PC-3 (cell line): ENCODE results near the gene CCDC71L. TPM values are rescaled to one million over a fixed set of nuclear protein-coding genes. Genes with fewer than 3 reads are reported as not detected.
A peak's percentile ranks its signal among the peaks of the same experiment; 100 is the strongest.
"Not testable (repeated sequence)": the region's sequence is repeated elsewhere in the genome, so short reads cannot be mapped to it uniquely, and the experiment has no call there.

Source experiments
- ATAC-seq: fragments of 200-7000 bp; cut with Tn5 transposase; 2 replicates; pipeline ENCODE4 v1.9.1; 2020; ENCODE audit warnings: mild to moderate bottlenecking, moderate library complexity
- BruUV-seq: library from RNA; stranded (reverse); fragments of 400-500 nt; replicated peaks from 2 replicates; lab custom pipeline; 2021; lab: Mats Ljungman, UMichigan
- CTCF ChIA-PET: fragments of 300-600 bp; sonication (Branson Sonifier 250); formaldehyde crosslinking; loops from one replicate; lab custom pipeline; 2022; ENCODE audit warnings: antibody characterized with exemption; lab: Charles Lee
- POLR2A ChIA-PET: fragments of 300-600 bp; sonication (Branson Sonifier 250); formaldehyde crosslinking; loops from one replicate; lab custom pipeline; 2022; ENCODE audit warnings: antibody characterized with exemption; ENCODE audit not compliant: unreplicated experiment; lab: Charles Lee
- DNase-seq: peaks from one replicate; pipeline ENCODE4 v3.0.0-alpha.2; 2015
- H2AFZ ChIP-seq: fragments of 300-600 bp; sonication (generic); 2 replicates; pipeline ENCODE4 v1.6.0; 2016; ENCODE audit warnings: antibody characterized with exemption, low read length
- H3F3A ChIP-seq: fragments of 300-600 bp; sonication (generic); one replicate; pipeline ENCODE4 v1.6.0; 2017; ENCODE audit warnings: antibody characterized with exemption, low read length, control low read depth, mild to moderate bottlenecking; ENCODE audit not compliant: unreplicated experiment
- H3K27ac ChIP-seq: fragments of 300-600 bp; sonication (generic); 2 replicates; pipeline ENCODE4 v1.5.1; 2016; ENCODE audit warnings: mild to moderate bottlenecking, low read length
- H3K27me3 ChIP-seq: fragments of 300-600 bp; sonication (generic); 2 replicates; pipeline ENCODE4 v1.6.1; 2016; ENCODE audit warnings: low read length, mixed read lengths
- H3K36me3 ChIP-seq: fragments of 300-600 bp; sonication (generic); 2 replicates; pipeline ENCODE4 v1.6.1; 2016; ENCODE audit warnings: low read depth, mixed run types, low read length, mixed read lengths
- H3K4me1 ChIP-seq: fragments of 300-600 bp; sonication (generic); 2 replicates; pipeline ENCODE4 v1.5.1; 2016; ENCODE audit warnings: low read length; ENCODE audit not compliant: insufficient read depth
- H3K4me2 ChIP-seq: fragments of 300-600 bp; sonication (generic); 2 replicates; pipeline ENCODE4 v1.6.0; 2016; ENCODE audit warnings: low read length
- H3K4me3 ChIP-seq: fragments of 300-600 bp; sonication (generic); 2 replicates; pipeline ENCODE4 v1.5.1; 2016; ENCODE audit warnings: mild to moderate bottlenecking, low read length, mixed read lengths
- H3K79me2 ChIP-seq: fragments of 300-600 bp; sonication (generic); 2 replicates; pipeline ENCODE4 v1.6.1; 2017; ENCODE audit warnings: low read length, mixed read lengths
- H3K9ac ChIP-seq: fragments of 300-600 bp; sonication (generic); 2 replicates; pipeline ENCODE4 v1.6.0; 2016; ENCODE audit warnings: mild to moderate bottlenecking, low read length
- H3K9me2 ChIP-seq: fragments of 300-600 bp; sonication (generic); replicated peaks from 2 replicates; pipeline ENCODE4 v1.6.1; 2016; ENCODE audit warnings: mixed run types, low read length, mixed read lengths
- H3K9me3 ChIP-seq: fragments of 300-600 bp; sonication (generic); 2 replicates; pipeline ENCODE4 v1.6.1; 2016; ENCODE audit warnings: low read length, mixed read lengths
- H4K20me1 ChIP-seq: fragments of 300-600 bp; sonication (generic); 2 replicates; pipeline ENCODE4 v1.6.1; 2016; ENCODE audit warnings: low read length, mixed read lengths
- EZH2 ChIP-seq: fragments of 300-600 bp; sonication (generic); IDR thresholded peaks from one replicate; pipeline ENCODE4 v1.6.1; 2017; ENCODE audit warnings: antibody characterized with exemption, mild to moderate bottlenecking, low read length; ENCODE audit not compliant: unreplicated experiment
- EZH2phosphoT487 ChIP-seq: fragments of 300-600 bp; sonication (generic); IDR thresholded peaks from 2 replicates; pipeline ENCODE4 v1.6.1; 2018; ENCODE audit warnings: mild to moderate bottlenecking, antibody characterized with exemption, low read length, borderline replicate concordance
- intact Hi-C: fragments of 100-400 bp; cut with micrococcal nuclease; formaldehyde crosslinking; loops from 2 replicates; pipeline ENCODE4 v1.9.0; 2023
- total RNA-seq: library from RNA; depleted of rRNA; stranded (reverse); fragments of >200 nt; gene quantifications from 2 replicates; pipeline ENCODE4 v1.2.3, GENCODE V29; 2014
- TF ChIP-seq, protein P1 (sequence below): fragments of 300-600 bp; sonication (generic); conservative IDR thresholded peaks from 2 replicates; pipeline ENCODE4 v1.5.1; 2017; ENCODE audit warnings: antibody characterized with exemption, low read depth, mild to moderate bottlenecking, low read length

The CCDC71L gene
- total RNA-seq, 1 experiment from 2014 or later = 28.6 TPM

DNA sequence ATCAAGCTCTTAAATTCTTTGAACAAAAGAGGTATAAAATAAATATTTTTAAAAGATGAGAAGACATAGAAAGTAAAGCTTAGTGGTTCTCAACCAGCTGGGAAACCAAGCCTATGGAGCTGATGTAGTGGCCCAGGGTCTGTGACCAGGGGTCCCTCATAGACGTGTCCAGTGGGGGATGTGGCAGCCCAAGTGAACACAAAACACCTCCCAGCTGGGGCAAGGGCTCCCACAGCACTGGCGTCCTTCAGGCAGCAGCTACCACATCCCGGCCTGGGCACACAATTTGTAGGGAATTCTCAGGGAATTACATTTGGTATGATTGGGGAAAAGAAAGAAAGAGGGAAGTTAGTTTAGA, 17.8 kb upstream of the CCDC71L start:
- ChIA-PET CTCF (no interaction called here), POLR2A (no interaction called here)
- DNase-seq (no peak), ATAC-seq (no peak)
- Histone ChIP-seq H3K79me2 (no peaks in the 10 kb centered on the region), H3F3A (no peaks in the 10 kb centered on the region), H2AFZ (no peak overlapping the region), H3K27ac (0 out of 2 replicates have a peak overlapping the region, but pooled peaks have one; percentile 4), H3K9me2 (no peaks in the 10 kb centered on the region), H3K36me3 (no peaks in the 10 kb centered on the region), H3K27me3 (no peaks in the 10 kb centered on the region), H3K4me3 (no peak overlapping the region), H3K4me2 (peak overlapping the region; percentile 10; the same call in 1 of the 2 replicates), H4K20me1 (no peaks in the 10 kb centered on the region), H3K9me3 (no peaks in the 10 kb centered on the region), H3K9ac (no peak overlapping the region), H3K4me1 (peaks cover 12% of the 10 kb centered on the region)
- TF ChIP-seq, protein P1, sequence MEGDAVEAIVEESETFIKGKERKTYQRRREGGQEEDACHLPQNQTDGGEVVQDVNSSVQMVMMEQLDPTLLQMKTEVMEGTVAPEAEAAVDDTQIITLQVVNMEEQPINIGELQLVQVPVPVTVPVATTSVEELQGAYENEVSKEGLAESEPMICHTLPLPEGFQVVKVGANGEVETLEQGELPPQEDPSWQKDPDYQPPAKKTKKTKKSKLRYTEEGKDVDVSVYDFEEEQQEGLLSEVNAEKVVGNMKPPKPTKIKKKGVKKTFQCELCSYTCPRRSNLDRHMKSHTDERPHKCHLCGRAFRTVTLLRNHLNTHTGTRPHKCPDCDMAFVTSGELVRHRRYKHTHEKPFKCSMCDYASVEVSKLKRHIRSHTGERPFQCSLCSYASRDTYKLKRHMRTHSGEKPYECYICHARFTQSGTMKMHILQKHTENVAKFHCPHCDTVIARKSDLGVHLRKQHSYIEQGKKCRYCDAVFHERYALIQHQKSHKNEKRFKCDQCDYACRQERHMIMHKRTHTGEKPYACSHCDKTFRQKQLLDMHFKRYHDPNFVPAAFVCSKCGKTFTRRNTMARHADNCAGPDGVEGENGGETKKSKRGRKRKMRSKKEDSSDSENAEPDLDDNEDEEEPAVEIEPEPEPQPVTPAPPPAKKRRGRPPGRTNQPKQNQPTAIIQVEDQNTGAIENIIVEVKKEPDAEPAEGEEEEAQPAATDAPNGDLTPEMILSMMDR = no peak
- TF ChIP-seq EZH2phosphoT487 = no peak
- TF ChIP-seq EZH2 = no peak
- BruUV-seq = no TSS peak
- intact Hi-C loops = no loop called here

GRCh38 chr7:106676506-106676905, 15.5 kb upstream of the CCDC71L start:
- H3K27ac ChIP-seq, H3K9me2 ChIP-seq, H3K36me3 ChIP-seq, H4K20me1 ChIP-seq, H3K4me3 ChIP-seq, H2AFZ ChIP-seq, BruUV-seq, H3K27me3 ChIP-seq, CTCF ChIA-PET, H3K9ac ChIP-seq, intact Hi-C loops, DNase-seq, POLR2A ChIA-PET, H3K79me2 ChIP-seq, H3K4me2 ChIP-seq, H3F3A ChIP-seq, ATAC-seq, H3K9me3 ChIP-seq: not testable (repeated sequence)
- H3K4me1 ChIP-seq = peaks cover 12% of the 10 kb centered on the region

DNA sequence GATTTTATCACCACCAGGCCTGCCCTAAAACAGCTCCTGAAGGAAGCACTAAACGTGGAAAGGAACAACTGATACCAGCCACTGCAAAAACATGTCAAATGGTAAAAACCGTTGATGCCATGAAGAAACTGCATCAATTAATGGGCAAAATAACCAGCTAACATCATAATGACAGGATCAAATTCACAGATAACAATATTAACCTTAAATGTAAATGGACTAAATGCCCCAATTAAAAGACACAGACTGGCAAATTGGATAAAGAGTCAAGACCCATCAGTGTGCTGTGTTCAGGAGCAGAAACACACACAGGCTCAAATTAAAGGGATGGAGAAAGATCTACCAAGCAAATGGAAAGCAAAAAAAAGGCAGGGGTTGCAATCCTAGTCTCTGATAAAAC, 12.7 kb upstream of the CCDC71L start:
- H3K27me3 ChIP-seq, H3K27ac ChIP-seq, CTCF ChIA-PET, H3K9me2 ChIP-seq, H4K20me1 ChIP-seq, H3F3A ChIP-seq, DNase-seq, H3K9me3 ChIP-seq, BruUV-seq, H2AFZ ChIP-seq, POLR2A ChIA-PET, intact Hi-C loops, H3K4me3 ChIP-seq, H3K79me2 ChIP-seq, H3K4me2 ChIP-seq, ATAC-seq, H3K9ac ChIP-seq, H3K36me3 ChIP-seq: not testable (repeated sequence)
- H3K4me1 ChIP-seq = peaks cover 14% of the 10 kb centered on the region

GRCh38 chr7:106671930-106672329, 11.0 kb upstream of the CCDC71L start:
- H3K9ac ChIP-seq, H3K27ac ChIP-seq, H3F3A ChIP-seq, H3K9me2 ChIP-seq, H3K9me3 ChIP-seq, H4K20me1 ChIP-seq, H3K27me3 ChIP-seq, DNase-seq, H3K4me2 ChIP-seq, CTCF ChIA-PET, H3K36me3 ChIP-seq, ATAC-seq, H3K79me2 ChIP-seq, H2AFZ ChIP-seq, H3K4me3 ChIP-seq, POLR2A ChIA-PET, BruUV-seq, intact Hi-C loops: not testable (repeated sequence)
- H3K4me1 ChIP-seq = peaks cover 18% of the 10 kb centered on the region
